Suprapubic skin (tissue), 4 donors: ENCODE results near the gene SLC25A23.

ENCODE experiments used
- CTCF ChIP-seq, 2 donors: fragments of 200-600 bp in 1 of 2; fragments of 450-650 bp in 1 of 2; sonication (generic) in 1 of 2; IDR thresholded peaks; one replicate each; pipeline ENCODE4 v1.5.1; 2016 to 2019; ENCODE audit warnings: antibody characterized with exemption in 2 of 2, mild to moderate bottlenecking in 1 of 2, moderate library complexity in 1 of 2
- EP300 ChIP-seq: sonication (generic); formaldehyde crosslinking; IDR thresholded peaks from one replicate; pipeline ENCODE4 v1.6.1; 2017; ENCODE audit warnings: antibody characterized with exemption
- POLR2AphosphoS5 ChIP-seq, 3 donors: sonication (generic); formaldehyde crosslinking; IDR thresholded peaks; one replicate each; pipeline ENCODE4 v1.6.1; 2017; ENCODE audit warnings: antibody characterized with exemption in 3 of 3

GRCh38 chr19:6450166-6450565 lies 9.4 kb downstream of the SLC25A23 start:
- TF ChIP-seq CTCF (IDR thresholded peaks at IDR 0.05) (no peak), EP300 (no peak), POLR2AphosphoS5 (IDR thresholded peaks at IDR 0.05) (no peak)
